HCT116 (cell line): ENCODE measurements around the gene SETDB1. TPM values are rescaled to one million over a fixed set of nuclear protein-coding genes. Genes with fewer than 3 reads are reported as not detected.
"Not testable (repeated sequence)": the region's sequence is repeated elsewhere in the genome, so short reads cannot be mapped to it uniquely, and the experiment has no call there.

Experiments used
- ATAC-seq: fragments of 200-7000 bp; cut with Tn5 transposase; 2 replicates; pipeline ENCODE4 v1.9.1; 2020; ENCODE audit warnings: mild to moderate bottlenecking, moderate library complexity
- Bru-seq: library from RNA; stranded (reverse); fragments of 400-500 nt; gene quantifications from one replicate; lab custom pipeline; 2021; lab: Mats Ljungman, UMichigan
- BruChase-seq, 2 experiments: library from RNA; stranded (reverse); fragments of 400-500 nt; gene quantifications; one replicate each; lab custom pipeline; 2021; lab: Mats Ljungman, UMichigan
- BruUV-seq: library from RNA; stranded (reverse); fragments of 400-500 nt; replicated peaks from 2 replicates; lab custom pipeline; 2021; lab: Mats Ljungman, UMichigan
- CTCF ChIA-PET: fragments of 300-600 bp; sonication (Branson Sonifier 250); formaldehyde crosslinking; loops from one replicate; lab custom pipeline; 2021; ENCODE audit warnings: antibody characterized with exemption; lab: Charles Lee
- POLR2A ChIA-PET: fragments of 300-600, 350-600 bp; sonication (Branson Sonifier 250); formaldehyde crosslinking; loops from one replicate; lab custom pipeline; 2021; ENCODE audit warnings: antibody characterized with exemption; lab: Charles Lee
- RAD21 ChIA-PET, 2 experiments: fragments of 300-600 bp; sonication (Branson Sonifier 250); formaldehyde crosslinking; loops; one replicate each; lab custom pipeline; 2023; ENCODE audit warnings: low total read pairs in 2 of 2; ENCODE audit not compliant: uncharacterized antibody in 2 of 2, unreplicated experiment in 2 of 2, low non-redundant PET in 1 of 2; lab: Charles Lee
- DNase-seq: peaks from one replicate; pipeline ENCODE4 v3.0.0-alpha.2; 2010; ENCODE audit warnings: low read depth, low spot score
- H2AFZ ChIP-seq: fragments of 200-600 bp; shearing (Covaris generic), sonication (generic); 2 replicates; pipeline ENCODE4 v1.6.1; 2017; ENCODE audit warnings: low read depth, mixed run types, mixed read lengths, antibody characterized with exemption, low read length; ENCODE audit not compliant: poor library complexity, severe bottlenecking
- H3K27ac ChIP-seq: 2 replicates; pipeline ENCODE4 v1.5.1; 2012; ENCODE audit warnings: low read depth, low read length
- H3K27me3 ChIP-seq: fragments of 200-600 bp; sonication (generic); 2 replicates; pipeline ENCODE4 v1.6.1; 2016; ENCODE audit warnings: mixed run types, low read length, mixed read lengths; ENCODE audit not compliant: insufficient read depth
- H3K36me3 ChIP-seq, 2 experiments: fragments of 200-500 bp in 1 of 2; fragments of 200-600 bp in 1 of 2; sonication (Bioruptor generic) in 1 of 2; sonication (generic) in 1 of 2; 2 replicates each; pipeline versions ENCODE4 v1.5.1 to v1.6.1; 2014 to 2016; ENCODE audit warnings: low read length in 2 of 2, inconsistent platforms in 1 of 2, mixed read lengths in 1 of 2, mixed run types in 1 of 2; ENCODE audit not compliant: insufficient read depth in 2 of 2, control insufficient read depth in 1 of 2
- H3K4me1 ChIP-seq, 2 experiments: fragments of 200-600 bp in 1 of 2; sonication (generic) in 1 of 2; 2 replicates each; pipeline versions ENCODE4 v1.5.1 to v1.6.1; 2012 to 2017; ENCODE audit warnings: low read length in 2 of 2, inconsistent platforms in 1 of 2, mild to moderate bottlenecking in 1 of 2, mixed read lengths in 1 of 2, mixed run types in 1 of 2, moderate library complexity in 1 of 2; ENCODE audit not compliant: insufficient read depth in 2 of 2, control insufficient read depth in 1 of 2
- H3K4me2 ChIP-seq: fragments of 200-600 bp; sonication (generic); 2 replicates; pipeline ENCODE4 v1.6.1; 2017; ENCODE audit warnings: mixed run types, low read length, mixed read lengths
- H3K4me3 ChIP-seq, 2 experiments: fragments of 200-600 bp in 1 of 2; sonication (generic) in 1 of 2; replicated peaks in 1 of 2; 2 replicates each; pipeline ENCODE4 v1.5.1; 2011 to 2016; ENCODE audit warnings: low read length in 2 of 2, control low read depth in 1 of 2, low read depth in 1 of 2, mild to moderate bottlenecking in 1 of 2, mixed read lengths in 1 of 2, mixed run types in 1 of 2
- H3K79me2 ChIP-seq: fragments of 200-600 bp; sonication (generic); 2 replicates; pipeline ENCODE4 v1.6.1; 2017; ENCODE audit warnings: mild to moderate bottlenecking, mixed run types, low read length, moderate library complexity, mixed read lengths; ENCODE audit not compliant: insufficient read depth
- H3K9ac ChIP-seq: fragments of 200-600 bp; sonication (generic); 2 replicates; pipeline ENCODE4 v1.6.1; 2016; ENCODE audit warnings: low read length, mixed read lengths
- H3K9me2 ChIP-seq: fragments of 200-600 bp; sonication (generic), shearing (Covaris generic); 2 replicates; pipeline ENCODE4 v1.6.1; 2017; ENCODE audit warnings: mixed run types, mild to moderate bottlenecking, moderate library complexity; ENCODE audit not compliant: insufficient read depth
- H3K9me3 ChIP-seq, 2 experiments: fragments of 200-500 bp in 1 of 2; fragments of 200-600 bp in 1 of 2; sonication (Bioruptor generic) in 1 of 2; sonication (generic) in 1 of 2; 2 replicates each; pipeline ENCODE4 v1.6.1; 2014 to 2017; ENCODE audit warnings: low read length in 2 of 2, mixed read lengths in 2 of 2, inconsistent platforms in 1 of 2, low read depth in 1 of 2, mild to moderate bottlenecking in 1 of 2, mixed run types in 1 of 2, moderate library complexity in 1 of 2; ENCODE audit not compliant: control insufficient read depth in 1 of 2, insufficient read depth in 1 of 2
- H4K20me1 ChIP-seq: fragments of 200-600 bp; sonication (generic), shearing (Covaris generic); 2 replicates; pipeline ENCODE4 v1.6.1; 2017; ENCODE audit warnings: mixed run types, mild to moderate bottlenecking, moderate library complexity; ENCODE audit not compliant: insufficient read depth
- CBX3 ChIP-seq: IDR thresholded peaks from 2 replicates; pipeline ENCODE4 v1.6.1; 2012; ENCODE audit warnings: low read depth
- EGR1 ChIP-seq: IDR thresholded peaks from 2 replicates; pipeline ENCODE4 v1.6.1; 2012; ENCODE audit warnings: low read depth
- ELF1 ChIP-seq: IDR thresholded peaks from 2 replicates; pipeline ENCODE4 v1.6.1; 2012; ENCODE audit warnings: low read depth, borderline replicate concordance
- FOSL1 ChIP-seq: IDR thresholded peaks from 2 replicates; pipeline ENCODE4 v1.6.1; 2012; ENCODE audit warnings: low read depth
- JUND ChIP-seq: IDR thresholded peaks from 2 replicates; pipeline ENCODE4 v1.6.1; 2012
- MAX ChIP-seq: IDR thresholded peaks from 2 replicates; pipeline ENCODE4 v1.6.1; 2012
- POLR2A ChIP-seq: IDR thresholded peaks from 2 replicates; pipeline ENCODE4 v1.7.0; 2011; ENCODE audit warnings: borderline replicate concordance; ENCODE audit not compliant: insufficient read depth, insufficient read length; ENCODE audit errors: extremely low read depth
- POLR2AphosphoS5 ChIP-seq: IDR thresholded peaks from 2 replicates; pipeline ENCODE4 v1.6.1; 2011; ENCODE audit warnings: mild to moderate bottlenecking, low read depth, low read length, moderate library complexity
- SIN3A ChIP-seq: IDR thresholded peaks from 2 replicates; pipeline ENCODE4 v1.6.1; 2012; ENCODE audit warnings: low read depth
- SP1 ChIP-seq: IDR thresholded peaks from 2 replicates; pipeline ENCODE4 v1.6.1; 2012; ENCODE audit warnings: low read depth
- SRF ChIP-seq: IDR thresholded peaks from 2 replicates; pipeline ENCODE4 v1.6.1; 2012; ENCODE audit warnings: low read depth
- TCF7L2 ChIP-seq: IDR thresholded peaks from 2 replicates; pipeline ENCODE4 v1.7.0; 2011; ENCODE audit warnings: borderline replicate concordance, inconsistent platforms; ENCODE audit not compliant: insufficient read depth, insufficient read length; ENCODE audit errors: extremely low read depth
- YY1 ChIP-seq: IDR thresholded peaks from 2 replicates; pipeline ENCODE4 v1.6.1; 2011; ENCODE audit warnings: low read length, low read depth, moderate library complexity, mild to moderate bottlenecking; ENCODE audit not compliant: insufficient replicate concordance; ENCODE audit errors: extremely low read depth
- ZFX ChIP-seq: fragments of 450-650 bp; IDR thresholded peaks from 2 replicates; pipeline ENCODE4 v1.6.1; 2017
- ZNF274 ChIP-seq: fragments of 200-500 bp; sonication (Bioruptor generic); IDR thresholded peaks from 2 replicates; pipeline ENCODE4 v1.6.1; 2014; ENCODE audit warnings: mild to moderate bottlenecking, low read depth, low read length, inconsistent platforms
- intact Hi-C: fragments of 100-400 bp; cut with micrococcal nuclease; formaldehyde crosslinking; loops from 2 replicates; pipeline ENCODE4 v1.10.0; 2022
- long read RNA-seq: library from polyadenylated mRNA; unstranded; transcript quantifications from one replicate; pipeline ENCODE4 v2.0.0, GENCODE V29; 2021; ENCODE audit not compliant: unreplicated experiment
- polyA plus RNA-seq: library from polyadenylated mRNA; unstranded; fragments of >200 nt; gene quantifications from 2 replicates; pipeline ENCODE4 v1.2.1, GENCODE V29; 2012; ENCODE audit warnings: missing spikeins
- total RNA-seq: library from RNA; stranded (reverse); gene quantifications from one replicate; pipeline ENCODE4 v1.2.1, GENCODE V29; 2021; ENCODE audit not compliant: unreplicated experiment
- TF ChIP-seq, protein P1 (sequence below): IDR thresholded peaks from 2 replicates; pipeline ENCODE4 v1.6.1; 2011; ENCODE audit warnings: mild to moderate bottlenecking, low read length, moderate library complexity; ENCODE audit not compliant: insufficient replicate concordance; ENCODE audit errors: extremely low read depth

Gene SETDB1
- total RNA-seq (54.3 TPM), Bru-seq, nascent RNA (percentile 86 among the genes with signal in this experiment), BruChase-seq, experiment 1, labeled RNA remaining after a 6-hour chase (percentile 85 among the genes with signal in this experiment), BruChase-seq, experiment 2, labeled RNA remaining after a 2-hour chase (percentile 89 among the genes with signal in this experiment)
- 38.0 and 44.1 TPM in 2 replicates for polyA plus RNA-seq
- long read RNA-seq, partial matches to known transcripts: 15 of 30 reads
- long read RNA-seq, other reads (novel, unspliced or antisense): 14 of 30 reads

- ChIA-PET RAD21 (no interaction called here), CTCF (no interaction called here), POLR2A (no interaction called here)
- peaks cover 0 to 5% of the 10 kb centered on the region in 2 experiments; a peak in 1 of 4 replicates for H3K9me3 ChIP-seq
- H3K4me2 ChIP-seq: peak within 1 kb of the TSS; percentile 75
- H4K20me1 ChIP-seq: no peaks in the 10 kb centered on the region
- TF ChIP-seq ELF1 (peak; percentile 83), POLR2A (no peak), YY1 (peak; percentile 71), SP1 (peak; percentile 80), CBX3 (0 out of 2 replicates have a peak, but pooled peaks have one; percentile 54), FOSL1 (no peak), POLR2AphosphoS5 (peak; percentile 77), JUND (no peak), SIN3A (peak; percentile 54; the same call in 1 of the 2 replicates), ZNF274 (no peak), TCF7L2 (peak; percentile 34), EGR1 (peak; percentile 58), SRF (no peak), ZFX (no peak), MAX (peak; percentile 87)
- TF ChIP-seq, protein P1, sequence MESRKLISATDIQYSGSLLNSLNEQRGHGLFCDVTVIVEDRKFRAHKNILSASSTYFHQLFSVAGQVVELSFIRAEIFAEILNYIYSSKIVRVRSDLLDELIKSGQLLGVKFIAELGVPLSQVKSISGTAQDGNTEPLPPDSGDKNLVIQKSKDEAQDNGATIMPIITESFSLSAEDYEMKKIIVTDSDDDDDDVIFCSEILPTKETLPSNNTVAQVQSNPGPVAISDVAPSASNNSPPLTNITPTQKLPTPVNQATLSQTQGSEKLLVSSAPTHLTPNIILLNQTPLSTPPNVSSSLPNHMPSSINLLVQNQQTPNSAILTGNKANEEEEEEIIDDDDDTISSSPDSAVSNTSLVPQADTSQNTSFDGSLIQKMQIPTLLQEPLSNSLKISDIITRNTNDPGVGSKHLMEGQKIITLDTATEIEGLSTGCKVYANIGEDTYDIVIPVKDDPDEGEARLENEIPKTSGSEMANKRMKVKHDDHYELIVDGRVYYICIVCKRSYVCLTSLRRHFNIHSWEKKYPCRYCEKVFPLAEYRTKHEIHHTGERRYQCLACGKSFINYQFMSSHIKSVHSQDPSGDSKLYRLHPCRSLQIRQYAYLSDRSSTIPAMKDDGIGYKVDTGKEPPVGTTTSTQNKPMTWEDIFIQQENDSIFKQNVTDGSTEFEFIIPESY: peak; percentile 80
- peak within 1 kb of the TSS; percentile 60 for H3K27ac ChIP-seq
- ATAC-seq (peak; percentile 93), DNase-seq (peak; percentile 95)
- H3K4me1 ChIP-seq: peaks cover 6 to 30% of the 10 kb centered on the region in 2 experiments
- H3K27me3 ChIP-seq: no peaks in the 10 kb centered on the region
- peak within 1 kb of the TSS; percentile 74 to 77 for H3K4me3 ChIP-seq
- H3K79me2 ChIP-seq: peaks cover 31% of the 10 kb centered on the region
- BruUV-seq: no TSS peak
- no peaks in the 10 kb centered on the region for H3K9me2 ChIP-seq
- intact Hi-C loops: loop anchor here (2.0 to 10.0 kb wide), 3 partner anchors 49 to 301 kb away; partner anchors contain the start of genes ARNT and ENSA
- peak within 1 kb of the TSS; percentile 93 for H3K9ac ChIP-seq
- peak within 1 kb of the TSS; percentile 39 for H2AFZ ChIP-seq
- peaks cover 17 to 34% of the 10 kb centered on the region in 2 experiments for H3K36me3 ChIP-seq
Measured at GRCh38 chr1:150926097-150926741, at the start of gene SETDB1. SETDB1 (plus strand) TSS chr1:150926363; CDS start chr1:150927715, 1,352 bp downstream.

- Histone ChIP-seq H3K79me2 (peaks cover 19% of the 10 kb centered on the region), H3K4me1 (peaks cover 11 to 22% of the 10 kb centered on the region in 2 experiments; a peak in 3 of 4 replicates)
- H3K27me3 ChIP-seq, H3K4me3 ChIP-seq, intact Hi-C loops, BruUV-seq, ATAC-seq, H3K9me3 ChIP-seq, DNase-seq, H3K9me2 ChIP-seq, H3K36me3 ChIP-seq, H3K4me2 ChIP-seq, H2AFZ ChIP-seq, H4K20me1 ChIP-seq, H3K9ac ChIP-seq, H3K27ac ChIP-seq, RAD21 ChIA-PET, CTCF ChIA-PET: not testable (repeated sequence)
- POLR2A ChIA-PET: interaction anchor here (1.4 kb wide), 1 partner anchor 9 kb away, joined by 4 read pairs; no protein-coding TSS in a partner anchor
Measured at GRCh38 chr1:150878931-150879330, 47.2 kb upstream of the SETDB1 start.
